IPS DF 4.7 (cell line): ENCODE measurements around the gene HORMAD1.
A peak's percentile ranks its signal among the peaks of the same experiment; 100 is the strongest.
"Not testable (repeated sequence)": the region's sequence is repeated elsewhere in the genome, so short reads cannot be mapped to it uniquely, and the experiment has no call there.

Experiments
- DNase-seq: peaks from one replicate; pipeline ENCODE4 v3.0.0-alpha.2; 2013; ENCODE audit warnings: low spot score; ENCODE audit errors: extremely low read depth

The HORMAD1 gene

DNA sequence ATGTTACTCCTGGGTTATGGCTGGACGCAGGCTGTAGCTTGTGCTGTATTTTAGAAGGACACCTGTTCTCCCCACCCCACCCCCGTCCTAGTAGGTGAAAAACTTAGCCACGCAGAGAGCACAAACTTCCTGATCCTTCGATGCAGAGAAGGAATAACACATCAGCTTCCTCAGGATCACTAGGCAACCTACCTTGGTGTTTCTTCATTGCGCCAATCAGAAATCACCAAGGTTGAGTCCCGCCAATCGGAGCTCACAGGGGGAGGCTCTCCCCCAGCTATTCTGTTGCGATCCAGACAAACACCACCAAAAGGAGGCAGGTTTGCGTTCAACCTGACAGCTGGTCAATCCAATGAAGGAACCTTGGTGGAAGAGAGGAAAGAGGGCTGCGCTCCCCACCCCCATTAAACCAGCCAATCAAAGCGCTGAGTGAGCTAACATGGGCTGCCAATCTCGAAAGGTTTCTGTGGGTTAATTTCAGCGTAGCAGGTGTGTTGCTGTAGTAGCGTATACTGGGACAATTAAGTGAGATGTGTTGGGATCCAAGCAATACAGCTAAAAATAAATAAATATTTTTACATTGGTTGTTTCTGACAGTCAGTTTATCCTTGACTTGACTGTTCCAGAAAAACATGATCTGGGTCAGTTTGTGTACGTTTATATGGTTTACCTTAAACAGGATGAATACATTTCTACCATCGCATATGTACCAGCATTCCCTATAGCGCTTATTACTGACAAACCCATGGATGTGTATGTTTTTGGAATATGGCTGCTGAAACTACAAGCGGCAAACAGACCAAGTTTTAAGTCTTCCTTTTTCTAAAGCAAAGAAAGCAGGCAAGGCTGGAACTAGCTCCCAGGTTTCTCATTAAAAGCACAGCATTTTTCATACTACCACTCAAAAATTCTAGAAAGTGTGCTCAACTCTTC lies 23.4 kb downstream of the HORMAD1 start, which contains the start of gene GOLPH3L:
Gene GOLPH3L (minus strand): TSS at position 160 of the 933 bp plus-strand sequence. CDS start 2,316 bp downstream, outside the sequence.
- DNase-seq, result peak; percentile 99

DNA sequence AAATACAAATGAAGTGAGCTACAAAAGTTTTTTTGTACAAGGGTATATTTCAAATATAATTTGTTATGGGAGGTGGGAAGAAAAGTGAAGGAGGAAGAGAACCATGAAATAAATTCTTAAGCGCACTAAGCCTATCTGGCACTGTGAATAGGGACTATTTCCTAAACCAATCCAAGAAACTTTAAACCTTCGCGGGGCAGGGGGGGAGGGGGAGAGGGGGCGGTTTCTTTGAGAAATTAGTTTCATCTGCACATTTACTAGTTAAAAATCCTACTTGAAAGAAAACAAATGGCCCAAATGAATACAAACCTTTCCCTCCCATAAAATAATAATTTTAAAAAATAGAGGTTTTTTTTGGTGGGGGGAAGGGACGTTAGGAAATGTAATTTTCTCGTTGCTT lies 24.1 kb downstream of the HORMAD1 start:
- DNase-seq, result no peak

DNA sequence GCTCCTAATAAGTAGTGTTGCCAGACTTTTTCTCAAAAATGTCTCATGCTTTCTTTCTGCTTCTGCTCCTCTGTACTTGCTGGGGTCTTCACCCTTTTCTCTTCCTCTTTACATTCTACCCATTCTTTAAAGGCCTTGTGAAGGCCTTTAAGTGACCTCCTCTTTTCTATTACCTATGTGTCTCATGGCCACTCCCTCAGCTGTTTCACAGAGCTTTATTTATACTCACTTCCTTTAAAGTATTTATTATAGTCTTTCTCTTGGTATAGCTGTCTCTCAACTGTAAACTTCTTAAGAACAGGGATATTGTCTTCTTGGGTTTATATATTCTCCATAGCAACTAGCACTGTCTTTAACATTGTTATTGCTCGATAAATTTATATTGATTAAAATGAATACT lies 24.5 kb downstream of the HORMAD1 start:
- DNase-seq, result no peak

DNA sequence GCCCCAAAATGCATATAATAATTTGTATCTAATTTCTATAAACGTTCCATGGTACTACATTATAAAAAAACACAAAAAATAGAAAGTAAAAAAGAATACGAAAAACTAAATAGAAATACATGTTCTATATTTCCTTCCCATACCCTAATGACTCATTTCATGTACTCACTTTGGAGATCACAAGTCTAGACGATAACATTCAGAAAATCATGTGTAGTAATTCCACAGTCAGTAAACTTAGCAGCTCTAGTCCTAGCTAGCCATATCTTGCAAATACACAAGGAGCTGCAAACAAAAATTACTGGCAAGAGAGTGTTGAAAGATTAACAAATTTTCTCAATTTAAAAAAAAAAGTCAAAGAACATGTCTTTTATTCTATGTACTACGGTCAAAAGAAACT lies 25.1 kb downstream of the HORMAD1 start:
- no peak for DNase-seq

DNA sequence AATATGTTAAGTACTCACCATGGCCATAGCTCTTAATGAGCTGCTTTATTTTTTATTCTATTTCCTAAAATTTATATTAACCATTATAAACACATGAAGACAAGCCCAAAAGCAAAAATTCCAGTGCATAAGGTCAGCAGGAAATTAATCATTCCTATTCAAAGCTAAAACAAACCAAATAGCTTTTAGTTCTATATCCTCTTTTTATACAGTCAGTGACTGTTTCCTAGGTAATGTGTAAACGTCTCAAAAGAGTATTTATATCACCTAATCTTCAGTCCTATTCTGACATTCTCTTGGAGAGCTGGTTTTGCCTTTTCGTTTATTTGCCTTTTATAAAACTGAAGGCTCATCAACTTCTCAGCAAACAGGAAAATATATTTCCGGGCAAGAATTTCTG lies 28.0 kb downstream of the HORMAD1 start:
- DNase-seq, result no peak

DNA sequence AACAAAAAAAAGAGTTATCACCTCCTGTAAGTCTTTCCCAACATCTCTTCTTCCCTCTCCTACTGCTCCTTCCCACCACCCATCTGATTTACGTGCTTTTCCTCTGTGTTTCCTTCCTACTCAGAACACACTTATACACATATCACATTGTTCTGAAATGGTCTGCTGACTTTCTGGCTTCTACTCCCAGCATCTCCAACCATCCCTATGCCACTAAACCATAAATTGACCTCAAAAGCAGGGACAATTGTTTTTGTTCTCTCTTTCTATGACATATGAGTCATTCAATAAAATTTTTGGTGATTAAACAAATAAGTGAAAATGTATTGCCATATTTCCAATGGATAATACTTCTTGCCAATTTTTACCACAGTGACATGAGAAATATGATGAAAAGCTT lies 31.9 kb downstream of the HORMAD1 start:
- no peak for DNase-seq

DNA sequence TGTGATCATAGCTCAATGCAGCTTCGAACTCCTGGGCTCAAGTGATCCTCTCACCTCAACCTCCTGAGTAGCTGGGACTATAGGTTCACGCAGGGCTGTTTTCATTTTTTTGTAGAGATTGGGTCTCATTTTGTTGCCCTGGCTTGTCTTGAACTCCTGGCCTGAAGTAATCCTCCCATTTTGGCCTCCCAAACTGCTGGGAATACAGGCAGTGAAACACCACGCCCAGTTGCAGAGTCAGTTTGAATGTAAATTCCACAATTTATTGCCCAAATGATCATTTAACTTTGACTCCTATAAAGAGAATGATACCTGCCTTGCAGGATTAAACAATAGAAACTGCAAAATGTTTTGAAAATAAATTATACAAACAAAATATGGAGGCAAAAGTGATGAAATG lies 34.4 kb downstream of the HORMAD1 start:
- DNase-seq, result no peak

DNA sequence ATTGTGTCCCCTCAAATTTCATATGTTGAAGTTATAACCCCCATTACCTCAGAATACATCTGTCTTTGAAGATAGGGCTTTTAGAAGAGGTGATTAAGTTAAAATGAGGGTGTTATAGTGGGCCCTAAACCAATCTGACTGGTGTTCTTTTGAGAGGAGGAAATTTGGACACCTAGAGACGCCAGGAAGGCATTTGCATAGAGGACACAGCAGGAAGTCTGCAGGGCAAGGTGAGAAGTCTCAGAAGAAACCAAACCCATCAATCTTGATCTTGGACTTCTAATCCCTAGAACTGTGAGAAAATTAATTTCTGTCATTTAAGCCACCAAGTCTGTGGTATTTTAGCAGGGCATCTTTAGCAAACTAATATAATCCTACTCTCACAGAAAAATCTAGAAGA lies 36.8 kb downstream of the HORMAD1 start:
- no peak for DNase-seq

DNA sequence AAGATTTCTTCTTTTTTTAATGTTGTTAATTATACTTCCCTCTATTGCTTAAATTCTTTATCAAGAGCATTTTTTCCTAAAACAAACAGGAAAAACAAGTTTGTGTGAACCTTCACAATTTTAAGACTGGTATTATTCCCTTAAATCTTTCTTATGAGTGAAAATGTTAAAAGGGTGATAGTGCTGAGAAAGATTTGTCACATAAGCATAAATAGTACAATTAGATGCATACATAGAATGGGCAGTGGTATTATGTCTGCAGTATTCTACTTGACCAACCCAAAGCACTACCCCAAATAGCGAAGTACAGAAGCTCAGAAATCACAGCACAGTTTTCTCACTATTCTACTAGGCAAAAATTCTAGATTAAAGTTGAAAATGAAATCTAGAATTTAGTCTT lies 41.7 kb downstream of the HORMAD1 start:
- no peak for DNase-seq

DNA sequence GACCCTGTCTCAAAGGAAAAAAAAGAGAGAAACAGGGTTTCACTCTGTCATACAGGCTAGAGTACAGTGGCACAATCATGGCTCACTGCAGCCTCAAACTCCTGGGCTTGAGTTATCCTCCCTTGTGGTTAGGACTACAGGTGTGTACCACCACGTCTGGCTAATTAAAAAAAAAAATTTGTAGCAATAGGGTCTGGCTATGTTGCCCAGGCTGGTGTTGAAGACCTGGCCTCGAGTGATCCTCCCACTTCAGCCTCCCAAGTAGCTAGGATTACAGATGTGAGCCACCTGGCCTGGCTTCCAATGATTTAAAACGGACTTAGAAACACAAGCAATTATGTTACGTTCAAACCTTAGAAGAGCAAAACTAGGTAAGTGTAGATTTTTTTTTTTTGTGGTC lies 45.8 kb downstream of the HORMAD1 start:
- no peak for DNase-seq

DNA sequence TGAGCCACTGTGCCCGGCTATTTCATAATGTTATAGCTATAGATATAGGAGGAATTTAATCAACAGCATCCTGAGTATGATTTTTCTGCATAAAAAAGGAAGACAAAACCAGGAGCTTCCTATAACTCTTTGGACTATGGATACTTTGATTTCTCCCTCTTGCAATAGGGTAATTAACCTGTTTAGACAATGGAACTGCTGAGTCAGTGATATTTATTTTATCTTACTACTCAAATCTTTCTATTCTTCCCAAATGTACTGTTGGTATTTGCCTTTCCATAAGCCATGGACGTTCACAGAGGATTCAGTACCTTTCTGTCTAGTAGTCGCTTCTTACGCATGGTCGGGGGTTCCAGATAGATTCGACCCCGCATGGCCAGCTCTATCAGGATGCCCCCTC lies 57.4 kb downstream of the HORMAD1 start:
- no peak for DNase-seq

DNA sequence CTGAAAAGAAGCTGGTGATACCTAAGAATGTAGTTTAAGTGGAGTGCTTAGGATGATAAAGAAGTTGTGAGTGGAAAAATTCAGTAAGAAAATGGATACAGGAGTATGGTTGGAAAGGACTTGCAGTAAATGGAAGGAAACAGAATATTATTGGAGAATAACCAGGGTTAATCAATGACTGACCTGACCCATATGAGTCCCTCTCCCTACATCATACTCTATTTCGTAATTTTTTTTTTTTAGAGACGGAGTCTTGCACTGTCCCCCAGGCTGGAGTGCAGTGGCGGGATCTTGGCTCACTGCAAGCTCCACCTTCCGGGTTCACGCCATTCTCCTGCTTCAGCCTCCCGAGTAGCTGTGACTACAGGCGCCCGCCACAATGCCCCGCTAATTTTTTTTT lies 57.9 kb downstream of the HORMAD1 start:
- DNase-seq, result no peak

DNA sequence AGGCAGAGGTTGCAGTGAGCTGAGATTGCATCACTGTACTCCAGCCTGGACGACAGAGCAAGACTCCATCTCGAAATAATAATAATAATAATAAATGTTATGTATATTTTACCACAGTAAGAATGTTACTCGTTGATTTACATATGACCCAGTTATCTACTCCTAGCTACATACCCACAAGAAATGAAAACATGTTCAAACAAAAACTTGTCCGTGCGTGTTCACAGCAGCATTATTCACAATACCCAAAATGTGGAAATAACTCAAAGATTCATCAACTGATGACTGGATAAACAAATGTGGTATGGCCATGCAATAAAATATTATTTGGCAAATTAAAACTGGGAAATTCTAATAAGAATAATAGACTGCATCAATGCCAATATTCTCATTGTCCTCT lies 59.5 kb downstream of the HORMAD1 start:
- DNase-seq, result no peak

DNA sequence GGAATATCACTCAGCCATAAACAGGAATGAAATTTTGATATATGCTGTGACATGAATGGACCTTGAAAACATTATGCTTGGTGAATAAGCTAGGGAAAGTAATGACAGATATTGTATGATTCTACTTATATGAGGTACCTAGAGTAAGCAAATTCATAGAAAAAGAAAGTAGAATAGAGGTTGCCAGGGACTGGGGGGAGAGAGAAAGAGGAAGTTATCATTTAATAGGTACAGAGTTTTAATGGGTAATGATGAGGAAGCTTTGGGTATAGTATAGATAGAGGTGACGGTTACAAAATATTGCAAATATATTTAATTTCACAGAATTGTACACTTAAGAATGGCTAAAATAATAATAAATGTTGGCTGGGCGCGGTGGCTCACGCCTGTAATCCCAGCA lies 60.1 kb downstream of the HORMAD1 start:
- no peak for DNase-seq

DNA sequence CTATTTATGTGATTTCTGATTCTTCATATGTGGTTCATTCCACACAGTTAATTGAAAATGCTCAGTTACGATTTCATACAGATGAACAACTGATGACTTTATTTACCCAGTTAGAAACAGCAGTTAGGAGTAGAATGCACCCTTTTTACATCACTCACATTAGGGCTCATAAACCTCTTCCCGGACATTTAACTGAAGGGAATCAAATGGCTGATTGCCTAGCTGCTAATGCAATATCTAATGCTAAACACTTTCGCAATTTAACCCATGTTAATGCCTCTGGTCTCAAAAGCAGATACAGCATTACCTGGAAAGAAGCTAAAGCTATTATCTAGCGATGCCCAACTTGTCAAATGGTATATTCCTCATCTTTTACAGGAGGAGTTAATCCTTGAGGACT lies 63.6 kb downstream of the HORMAD1 start:
- DNase-seq, result not testable (repeated sequence)

DNA sequence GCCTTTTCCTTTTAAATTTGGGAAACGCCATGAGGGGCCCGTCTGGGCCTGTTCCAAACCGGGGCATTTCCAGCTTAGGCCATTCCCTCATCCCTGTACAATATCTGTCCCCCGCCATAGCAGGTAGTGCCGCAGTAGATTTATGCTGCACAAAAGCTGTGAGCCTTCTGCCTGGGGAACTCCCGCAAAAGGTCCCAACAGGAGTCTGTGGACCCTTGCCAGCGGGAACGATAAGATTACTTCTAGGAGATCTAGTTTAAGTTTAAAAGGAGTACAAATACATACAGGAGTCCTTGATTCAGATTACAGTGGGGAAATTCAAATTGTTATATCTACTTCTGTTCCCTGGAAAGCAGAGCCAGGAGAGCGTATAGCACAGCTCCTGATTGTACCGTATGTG lies 66.1 kb downstream of the HORMAD1 start:
- DNase-seq, result not testable (repeated sequence)

DNA sequence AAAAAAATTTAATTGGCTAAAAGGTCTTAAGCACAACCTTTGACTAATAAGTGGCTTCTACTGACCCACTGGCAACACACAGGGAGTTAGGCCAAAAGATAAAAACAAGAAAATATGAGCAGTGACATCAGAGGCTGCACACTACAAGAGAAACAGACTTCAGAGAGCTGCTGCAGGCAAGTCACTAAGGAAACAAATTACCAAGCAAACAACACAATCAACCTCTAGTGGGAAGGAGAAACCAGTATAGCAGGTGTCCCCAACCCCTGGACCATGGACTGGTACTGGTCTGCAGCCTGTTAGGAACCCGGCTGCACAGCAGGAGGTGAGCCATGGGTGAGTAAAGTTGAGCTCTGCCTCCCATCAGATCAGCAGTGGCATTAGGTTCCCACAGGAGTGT lies 70.5 kb downstream of the HORMAD1 start:
- no peak for DNase-seq

DNA sequence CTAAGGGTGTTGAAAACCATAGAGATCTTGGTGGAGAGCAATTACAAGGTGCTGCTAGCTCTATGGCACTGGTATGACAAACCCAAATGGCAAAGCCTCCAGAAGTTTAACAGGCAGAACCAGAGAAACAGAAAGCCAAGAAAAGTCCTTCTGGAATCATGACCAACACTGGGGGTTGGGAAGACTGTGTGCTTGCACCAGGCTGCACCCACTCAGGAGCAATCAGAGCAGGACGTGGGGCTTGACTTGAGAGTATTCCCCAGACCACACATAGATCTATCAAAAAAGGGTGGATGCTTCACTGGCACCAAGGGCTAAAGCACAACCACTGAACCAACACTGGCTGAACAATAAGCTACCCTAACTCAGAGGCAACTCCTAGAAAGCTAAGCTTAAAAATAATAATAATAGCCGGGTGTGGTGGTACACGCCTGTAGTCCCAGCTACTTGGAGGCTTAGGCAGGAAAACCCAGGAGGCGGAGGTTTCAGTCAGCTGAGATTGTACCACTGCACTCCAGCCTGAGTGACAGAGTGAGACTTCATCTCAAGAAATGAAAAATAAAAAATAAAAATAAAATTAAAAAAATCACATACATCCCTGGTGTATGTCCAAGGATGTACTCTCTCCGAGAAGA lies 71.1 kb downstream of the HORMAD1 start:
- DNase-seq, result no peak
